HG03342 (cell line): ENCODE results near the gene FAM3D.

Experiments used
- ATAC-seq: cut with Tn5 transposase; IDR thresholded peaks from one replicate; pipeline ENCODE4 v1.9.1; 2021; ENCODE audit warnings: mild to moderate bottlenecking, moderate library complexity; ENCODE audit not compliant: unreplicated experiment

The FAM3D gene

GRCh38 chr3:58629629-58630028 lies 36.9 kb downstream of the FAM3D start:
- no peak for ATAC-seq

- no peak for ATAC-seq
These were observed 37.6 kb downstream of the FAM3D start for GRCh38 chr3:58628823-58629562.

DNA sequence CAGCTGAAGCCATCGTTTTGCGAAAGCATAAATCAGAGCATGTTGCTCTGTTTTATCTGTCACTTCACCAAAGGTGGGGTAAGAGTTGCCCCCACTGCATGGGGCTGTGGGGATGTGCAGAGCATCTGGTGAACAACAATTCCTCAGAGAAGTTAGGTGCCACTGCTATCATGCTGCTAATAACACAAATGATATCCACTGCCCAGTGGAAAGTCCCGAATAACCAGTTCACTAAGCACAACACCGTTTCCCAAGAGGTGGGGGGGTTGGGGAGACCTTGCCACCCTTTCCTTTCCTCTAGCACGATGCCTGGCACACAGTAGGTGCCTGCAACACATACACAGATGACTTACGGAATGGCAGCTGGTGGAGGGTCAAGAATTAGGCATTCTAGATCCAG lies 38.6 kb downstream of the FAM3D start:
- no peak for ATAC-seq

DNA sequence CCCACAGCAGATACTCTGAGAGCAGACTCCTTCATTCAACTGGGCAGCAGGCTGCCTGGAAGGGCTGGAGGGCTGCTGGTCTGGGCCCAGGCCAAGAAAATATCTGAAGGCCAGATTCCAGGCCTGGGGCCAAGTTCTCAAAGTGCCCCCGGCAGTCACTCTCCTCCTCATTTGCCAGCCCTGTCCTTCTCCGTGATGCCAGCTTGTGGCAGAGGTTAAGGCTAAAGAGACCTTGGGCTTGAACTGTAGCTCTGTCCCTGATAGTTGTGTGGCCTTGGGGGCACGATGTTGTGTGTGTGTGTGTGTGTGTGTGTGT lies 39.0 kb downstream of the FAM3D start:
- ATAC-seq, result no peak

DNA sequence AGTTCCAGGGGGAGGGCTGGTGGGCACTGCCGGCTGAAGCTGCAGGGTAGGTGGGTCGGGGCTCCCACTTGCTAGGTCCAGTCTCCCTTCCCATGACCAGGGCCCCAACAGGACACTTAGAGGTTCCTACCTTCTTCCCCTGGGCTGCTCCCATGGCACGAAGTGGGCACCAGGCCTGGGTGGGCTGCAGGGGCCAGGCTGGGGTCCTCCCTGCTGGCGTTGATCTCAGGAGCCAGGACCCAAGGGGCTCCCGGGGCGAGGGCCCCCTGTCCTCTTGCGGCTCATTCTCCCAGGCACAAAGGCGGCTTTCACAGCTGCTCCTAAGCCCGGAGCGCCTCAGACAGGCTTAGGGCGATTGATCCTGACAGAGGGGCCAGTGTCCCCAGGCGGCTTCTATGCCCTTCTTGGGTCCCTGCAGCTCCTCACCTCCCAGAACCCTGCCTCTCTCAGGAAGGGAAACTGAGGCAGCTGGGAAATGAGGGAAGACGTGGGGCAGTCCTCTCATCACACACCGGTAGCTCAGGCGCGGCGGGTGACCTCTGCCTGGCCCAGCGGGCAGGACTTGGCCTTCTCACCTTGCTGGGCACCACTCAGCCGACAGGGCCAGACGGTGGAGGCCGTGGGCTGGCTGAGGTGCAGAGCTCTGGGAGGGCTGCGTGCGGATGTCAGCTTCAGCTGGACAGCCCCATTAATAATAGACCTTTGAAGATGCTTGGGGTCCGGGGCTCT lies 39.6 kb downstream of the FAM3D start:
- ATAC-seq, result no peak

- ATAC-seq, result no peak
These were observed 41.3 kb downstream of the FAM3D start for GRCh38 chr3:58625196-58625824.

- ATAC-seq, result no peak
These were observed 42.0 kb downstream of the FAM3D start for GRCh38 chr3:58624550-58624949.

GRCh38 chr3:58623961-58624360 lies 42.6 kb downstream of the FAM3D start:
- no peak for ATAC-seq

GRCh38 chr3:58623478-58623877 lies 43.1 kb downstream of the FAM3D start:
- no peak for ATAC-seq

DNA sequence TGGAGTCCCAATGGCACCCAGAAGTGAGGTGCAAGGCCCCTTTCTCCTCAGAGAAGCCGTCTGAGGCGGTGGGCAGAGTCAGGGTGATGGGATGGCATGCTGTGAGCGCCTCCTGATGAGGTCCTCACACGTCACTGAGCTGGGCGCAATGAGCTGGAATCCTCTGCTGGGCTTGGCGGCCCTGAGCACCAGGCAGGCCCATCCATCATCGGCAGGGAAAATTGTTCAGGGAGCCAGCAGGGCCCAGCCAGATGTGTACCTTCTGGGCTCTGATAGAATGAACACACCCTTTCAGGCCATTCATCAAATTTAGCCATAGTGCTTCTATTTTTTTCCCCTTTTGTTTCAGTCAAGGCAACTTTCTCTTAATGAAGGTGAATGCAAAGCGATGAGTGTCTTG lies 43.7 kb downstream of the FAM3D start:
- no peak for ATAC-seq

GRCh38 chr3:58622436-58622835 lies 44.1 kb downstream of the FAM3D start:
- ATAC-seq, result no peak

DNA sequence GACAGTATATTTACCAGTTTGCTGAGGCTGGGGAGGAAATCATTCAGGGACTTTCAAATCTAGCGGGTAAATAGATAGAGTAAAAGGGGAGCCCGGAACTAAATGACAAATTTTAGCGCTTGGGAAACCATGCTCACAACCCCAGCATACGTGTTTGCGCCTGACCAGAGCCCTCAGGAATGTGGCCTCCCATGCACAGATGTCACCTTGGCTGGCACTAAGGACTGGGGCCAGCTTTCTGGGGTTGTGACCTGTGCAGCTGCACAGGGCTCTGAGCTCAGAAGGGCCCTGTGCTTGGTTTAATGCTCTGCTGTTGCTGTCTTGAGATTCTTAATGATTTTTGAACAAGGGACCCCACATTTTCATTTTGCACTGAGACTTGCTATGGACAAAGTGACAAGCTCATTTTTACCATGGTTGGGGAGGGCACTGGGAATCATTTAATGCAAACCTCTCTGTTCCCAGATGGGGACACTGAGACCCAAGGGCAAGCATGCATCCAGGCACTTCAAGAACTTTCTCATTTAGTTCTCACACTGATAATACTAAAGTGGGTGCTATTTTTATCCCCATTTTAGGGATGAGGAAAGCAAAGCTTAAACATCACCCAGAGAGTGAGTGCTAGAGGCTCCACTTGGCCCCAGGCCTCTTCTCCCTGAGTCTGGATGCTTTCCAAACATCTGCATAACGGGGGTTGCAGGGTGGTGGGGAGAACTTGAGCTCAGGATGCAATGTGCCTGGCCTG lies 45.3 kb downstream of the FAM3D start:
- ATAC-seq, result no peak

- no peak for ATAC-seq
These were observed 46.2 kb downstream of the FAM3D start for GRCh38 chr3:58620421-58620820.

DNA sequence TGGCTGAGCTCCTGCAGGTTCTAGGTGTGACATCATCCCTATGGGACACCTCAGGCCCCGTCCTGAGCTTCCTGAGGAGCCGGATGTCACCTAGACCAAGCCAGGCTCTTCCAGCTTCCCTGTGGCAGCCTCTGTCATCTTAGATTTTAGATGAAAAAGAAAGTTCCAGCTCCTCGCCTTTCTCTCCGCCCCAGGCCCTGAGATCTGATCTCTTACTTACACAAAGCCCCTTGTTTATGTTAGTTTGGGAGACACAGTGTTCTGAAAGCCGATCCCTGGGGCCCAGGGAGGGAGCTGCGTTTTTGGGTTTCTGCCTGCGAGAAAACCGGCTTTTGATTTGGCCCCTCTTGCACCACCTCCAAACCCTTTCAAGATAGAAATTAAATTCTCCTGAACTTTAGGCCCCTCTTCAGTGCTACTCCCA lies 49.2 kb downstream of the FAM3D start:
- ATAC-seq, result no peak

- ATAC-seq, result no peak
These were observed 53.1 kb downstream of the FAM3D start for GRCh38 chr3:58613236-58614132.

DNA sequence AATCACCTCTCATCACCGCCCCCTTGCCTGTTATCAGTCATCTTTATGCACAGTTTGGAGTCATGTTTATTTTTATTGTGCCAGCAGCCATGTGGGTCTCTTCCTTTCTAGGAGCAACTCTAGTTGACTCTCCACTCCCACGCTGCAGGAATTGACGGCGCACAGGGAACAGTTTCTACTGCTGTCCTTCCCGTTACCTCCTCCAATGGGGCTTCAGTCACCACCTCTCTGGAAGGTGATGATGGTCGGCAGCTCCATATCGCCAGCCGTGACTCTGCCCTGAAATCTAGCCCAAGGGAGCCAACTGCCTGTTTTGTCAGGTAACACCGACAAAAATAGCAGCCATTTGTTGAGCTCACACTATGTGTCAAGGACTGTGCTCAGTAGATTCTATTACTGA lies 53.7 kb downstream of the FAM3D start:
- ATAC-seq, result no peak

- ATAC-seq, result peak; percentile 63
These were observed 56.6 kb downstream of the FAM3D start for GRCh38 chr3:58609990-58610389.

DNA sequence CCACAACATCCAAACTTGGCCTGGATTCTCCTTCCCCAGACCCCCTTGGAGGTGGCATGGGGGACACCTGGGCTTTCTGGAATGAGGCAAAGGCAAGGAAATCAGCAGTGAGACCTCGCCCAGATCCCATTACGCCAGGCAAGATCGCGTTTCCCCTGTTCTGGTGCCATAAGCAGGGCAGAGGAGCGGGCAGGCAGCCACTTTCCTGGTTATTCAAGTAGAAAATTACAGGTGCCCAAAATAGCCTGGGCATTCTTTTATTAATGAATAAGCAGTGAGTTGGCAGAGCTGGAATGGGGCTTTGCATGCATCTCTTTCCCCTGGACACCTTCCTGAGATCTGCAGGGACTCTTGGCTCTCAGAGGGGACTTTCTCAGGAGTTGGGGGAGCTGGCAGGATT lies 57.9 kb downstream of the FAM3D start:
- ATAC-seq, result no peak

GRCh38 chr3:58607816-58608215 lies 58.8 kb downstream of the FAM3D start:
- ATAC-seq, result no peak

DNA sequence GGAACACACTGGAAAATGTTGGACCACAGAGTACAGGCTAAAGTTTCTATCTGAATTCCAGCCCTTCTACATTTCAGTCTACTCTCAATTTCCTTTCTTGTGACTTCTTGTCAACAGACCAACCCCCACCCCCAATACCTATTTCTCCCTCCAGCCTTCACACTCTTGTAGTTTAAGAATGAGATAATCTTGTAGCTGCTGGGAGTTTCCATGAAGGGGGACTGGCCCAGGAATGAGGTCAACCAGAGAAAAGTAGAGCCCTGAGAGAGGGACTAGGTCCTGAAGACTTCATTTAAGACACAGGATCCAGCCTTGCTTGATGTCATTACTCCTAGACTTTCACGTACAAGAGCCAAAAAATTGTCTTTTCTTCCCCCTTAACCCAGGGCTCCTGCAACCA lies 59.9 kb downstream of the FAM3D start:
- no peak for ATAC-seq

DNA sequence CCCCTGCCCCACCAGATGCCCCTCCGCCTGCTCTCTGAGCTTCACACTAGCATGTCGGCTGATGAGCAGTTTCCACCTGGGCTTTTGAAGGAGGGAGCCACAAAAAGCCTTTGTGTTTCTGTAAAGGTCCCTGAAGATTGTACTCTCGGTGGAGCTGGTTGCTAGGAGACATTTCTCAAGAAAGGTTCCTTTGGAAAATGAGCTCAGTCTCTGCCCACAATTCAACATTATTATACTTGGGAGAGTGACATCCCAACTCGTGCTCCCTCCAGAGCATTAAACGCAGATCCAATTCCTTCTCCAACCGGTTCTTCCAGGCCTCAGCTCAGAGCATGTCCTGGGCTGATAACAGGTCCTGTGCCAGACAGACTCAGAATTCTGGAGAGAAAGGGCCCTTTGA lies 62.5 kb downstream of the FAM3D start:
- no peak for ATAC-seq
